Ishikawa (cell line): Measurements from ENCODE around the gene MT1B.

ENCODE experiments used
- CEBPB ChIP-seq: IDR thresholded peaks from 2 replicates; pipeline ENCODE4 v1.6.1; 2012
- CREB1 ChIP-seq: IDR thresholded peaks from 2 replicates; pipeline ENCODE4 v1.6.1; 2012; ENCODE audit warnings: low read depth
- EGR1 ChIP-seq: IDR thresholded peaks from 2 replicates; pipeline ENCODE4 v1.6.1; 2012
- EP300 ChIP-seq: IDR thresholded peaks from 2 replicates; pipeline ENCODE4 v1.6.1; 2012; ENCODE audit warnings: borderline replicate concordance
- FOXM1 ChIP-seq: IDR thresholded peaks from 2 replicates; pipeline ENCODE4 v1.6.1; 2012; ENCODE audit warnings: low read depth, borderline replicate concordance
- MAX ChIP-seq: IDR thresholded peaks from 2 replicates; pipeline ENCODE4 v1.6.1; 2012
- NFIC ChIP-seq: IDR thresholded peaks from 2 replicates; pipeline ENCODE4 v1.6.1; 2012
- RAD21 ChIP-seq: IDR thresholded peaks from 2 replicates; pipeline ENCODE4 v1.6.1; 2012; ENCODE audit warnings: low read depth
- REST ChIP-seq: IDR thresholded peaks from 2 replicates; pipeline ENCODE4 v1.6.1; 2012; ENCODE audit warnings: low read depth, mild to moderate bottlenecking
- TAF1 ChIP-seq: IDR thresholded peaks from 2 replicates; pipeline ENCODE4 v1.6.1; 2012; ENCODE audit warnings: low read depth, mild to moderate bottlenecking
- TCF12 ChIP-seq: IDR thresholded peaks from 2 replicates; pipeline ENCODE4 v1.6.1; 2012; ENCODE audit warnings: low read depth
- TEAD4 ChIP-seq: IDR thresholded peaks from 2 replicates; pipeline ENCODE4 v1.6.1; 2012
- USF1 ChIP-seq: IDR thresholded peaks from 2 replicates; pipeline ENCODE4 v1.6.1; 2012
- YY1 ChIP-seq: IDR thresholded peaks from 2 replicates; pipeline ENCODE4 v1.6.1; 2012; ENCODE audit warnings: low read depth
- ZBTB7A ChIP-seq: IDR thresholded peaks from 2 replicates; pipeline ENCODE4 v1.6.1; 2012; ENCODE audit warnings: low read depth

Gene MT1B

GRCh38 chr16:56662357-56663354, 11.0 kb downstream of the MT1B start:
- TF ChIP-seq REST (no peak), RAD21 (no peak)

- TF ChIP-seq REST, result no peak
- no peak for TF ChIP-seq USF1
- no peak for TF ChIP-seq MAX
- TF ChIP-seq TEAD4, result no peak
- no peak for TF ChIP-seq TAF1
- TF ChIP-seq YY1, result no peak
Measured at GRCh38 chr16:56664506-56664905, 12.8 kb downstream of the MT1B start.

- TF ChIP-seq EP300 (no peak), REST (no peak), ZBTB7A (no peak), MAX (no peak), YY1 (no peak), CREB1 (no peak), RAD21 (no peak), USF1 (no peak), TEAD4 (no peak), TAF1 (no peak), NFIC (no peak), EGR1 (no peak), TCF12 (no peak), CEBPB (no peak), FOXM1 (no peak)
Measured at GRCh38 chr16:56667581-56668571, 16.2 kb downstream of the MT1B start, which contains the start of gene MT1G. Gene MT1G, minus strand, starts transcription at chr16:56668065. Its CDS starts 72 bp downstream, at chr16:56667993.
